SK-N-MC (cell line): Measurements from ENCODE around the gene NAT16.
A peak's percentile ranks its signal among the peaks of the same experiment; 100 is the strongest.

Experiments used
- DNase-seq: peaks from one replicate; pipeline ENCODE4 v3.0.0-alpha.2; 2011; ENCODE audit warnings: low read depth, low spot score
- H3K27ac ChIP-seq: fragments of 200-600 bp; sonication (generic); 2 replicates; pipeline ENCODE4 v1.5.1; 2016; ENCODE audit warnings: mixed run types
- H3K36me3 ChIP-seq: fragments of 200-600 bp; sonication (generic); 2 replicates; pipeline ENCODE4 v1.6.1; 2017; ENCODE audit warnings: antibody characterized with exemption, low read length, mixed read lengths; ENCODE audit not compliant: insufficient read depth
- H3K4me3 ChIP-seq: fragments of 200-600 bp; sonication (generic); 2 replicates; pipeline ENCODE4 v1.5.1; 2016
- H3K9ac ChIP-seq: fragments of 200-600 bp; sonication (generic); 2 replicates; pipeline ENCODE4 v1.8.0; 2017; ENCODE audit warnings: mixed run types, mixed read lengths; ENCODE audit not compliant: insufficient read length
- H3K9me3 ChIP-seq: fragments of 200-600 bp; sonication (generic); 2 replicates; pipeline ENCODE4 v1.6.1; 2017; ENCODE audit warnings: low read depth, mild to moderate bottlenecking, antibody characterized with exemption, low read length, moderate library complexity, mixed read lengths
- EZH2 ChIP-seq: fragments of 200-600 bp; sonication (generic); IDR thresholded peaks from one replicate; pipeline ENCODE4 v1.6.1; 2017; ENCODE audit warnings: antibody characterized with exemption
- FOXP2 ChIP-seq: optimal IDR thresholded peaks from 2 replicates; pipeline ENCODE3; 2011; ENCODE audit warnings: mild to moderate bottlenecking, moderate library complexity; ENCODE audit not compliant: insufficient read depth; ENCODE audit errors: extremely low read length, control extremely low read depth
- POLR2AphosphoS5 ChIP-seq: IDR thresholded peaks from 2 replicates; pipeline ENCODE4 v1.6.1; 2012; ENCODE audit warnings: mild to moderate bottlenecking, low read depth, low read length, borderline replicate concordance

Gene NAT16

GRCh38 chr7:101164071-101164840 lies 15.8 kb downstream of the NAT16 start:
- Histone ChIP-seq H3K9ac (no peak overlapping the region), H3K4me3 (peak overlapping the region; percentile 77), H3K9me3 (no peaks in the 10 kb centered on the region), H3K36me3 (no peaks in the 10 kb centered on the region), H3K27ac (no peak overlapping the region)
- DNase-seq: no peak
- no peak for TF ChIP-seq POLR2AphosphoS5
- no peak for TF ChIP-seq FOXP2
- TF ChIP-seq EZH2: no peak

GRCh38 chr7:101163279-101164070 lies 16.6 kb downstream of the NAT16 start:
- no peak for DNase-seq
- Histone ChIP-seq H3K4me3 (peak overlapping the region; percentile 78), H3K27ac (no peak overlapping the region), H3K36me3 (no peaks in the 10 kb centered on the region), H3K9me3 (no peaks in the 10 kb centered on the region), H3K9ac (no peak overlapping the region)
- TF ChIP-seq FOXP2 (no peak), POLR2AphosphoS5 (no peak), EZH2 (no peak)

GRCh38 chr7:101162551-101163278 lies 17.4 kb downstream of the NAT16 start:
- no peaks in the 10 kb centered on the region for H3K36me3 ChIP-seq
- no peak overlapping the region for H3K27ac ChIP-seq
- H3K9ac ChIP-seq: peak overlapping the region; percentile 20
- DNase-seq: no peak
- TF ChIP-seq EZH2 (no peak), FOXP2 (no peak), POLR2AphosphoS5 (no peak; the same call in 1 of the 2 replicates)
- H3K9me3 ChIP-seq: no peaks in the 10 kb centered on the region
- H3K4me3 ChIP-seq: peak overlapping the region; percentile 78

- no peak overlapping the region for H3K27ac ChIP-seq
Measured at GRCh38 chr7:101161692-101162471, 18.2 kb downstream of the NAT16 start.

GRCh38 chr7:101160910-101161309 lies 19.2 kb downstream of the NAT16 start:
- Histone ChIP-seq H3K4me3 (no peak overlapping the region), H3K36me3 (no peaks in the 10 kb centered on the region; the same call in 1 of the 2 replicates), H3K9me3 (no peaks in the 10 kb centered on the region), H3K27ac (no peak overlapping the region), H3K9ac (no peak overlapping the region)
- DNase-seq: no peak
- no peak for TF ChIP-seq FOXP2

More at GRCh38 chr7:101161692-101162471, 18.2 kb downstream of the NAT16 start:
- Histone ChIP-seq H3K9ac (no peak overlapping the region), H3K4me3 (peak overlapping the region; percentile 78), H3K9me3 (no peaks in the 10 kb centered on the region), H3K36me3 (no peaks in the 10 kb centered on the region; the same call in 1 of the 2 replicates)
- TF ChIP-seq EZH2 (no peak), FOXP2 (no peak), POLR2AphosphoS5 (no peak)
- DNase-seq: no peak

- Histone ChIP-seq H3K9ac (no peak overlapping the region), H3K36me3 (no peaks in the 10 kb centered on the region; the same call in 1 of the 2 replicates), H3K27ac (no peak overlapping the region), H3K9me3 (no peaks in the 10 kb centered on the region), H3K4me3 (no peak overlapping the region)
- TF ChIP-seq EZH2 (no peak), FOXP2 (no peak), POLR2AphosphoS5 (no peak)
- no peak for DNase-seq
Measured at GRCh38 chr7:101159696-101160674, 20.1 kb downstream of the NAT16 start.

GRCh38 chr7:101156866-101157589 lies 23.1 kb downstream of the NAT16 start:
- Histone ChIP-seq H3K9ac (no peak overlapping the region), H3K27ac (no peak overlapping the region), H3K4me3 (no peak overlapping the region), H3K9me3 (no peaks in the 10 kb centered on the region), H3K36me3 (no peaks in the 10 kb centered on the region; the same call in 1 of the 2 replicates)
- DNase-seq: no peak
- TF ChIP-seq FOXP2 (no peak), EZH2 (no peak), POLR2AphosphoS5 (no peak)
